AG04449 (cell line): ENCODE data around the gene LYPD6.

Experiments used
- CTCF ChIA-PET: fragments of 350-600 bp; formaldehyde crosslinking; extraction: SDS; loops from one replicate; lab custom pipeline; 2021; ENCODE audit warnings: antibody characterized with exemption; lab: Yijun Ruan, JAX
- POLR2A ChIA-PET: fragments of 400-600, 350-600 bp; formaldehyde crosslinking; extraction: SDS; loops from one replicate; lab custom pipeline; 2020; ENCODE audit warnings: antibody characterized with exemption, inconsistent platforms; lab: Yijun Ruan, JAX
- DNase-seq: peaks from one replicate; pipeline ENCODE4 v3.0.0-alpha.2; 2010; ENCODE audit warnings: low read depth, low spot score
- H3K4me3 ChIP-seq: 2 replicates; pipeline ENCODE4 v1.5.1; 2011; ENCODE audit warnings: low read depth, mild to moderate bottlenecking, control low read depth, low read length
- CTCF ChIP-seq: IDR thresholded peaks from one replicate; pipeline ENCODE4 v1.5.1; 2011; ENCODE audit warnings: mild to moderate bottlenecking, moderate library complexity, low read length, control low read depth, inconsistent platforms; ENCODE audit not compliant: insufficient read depth; ENCODE audit errors: missing control alignments

The LYPD6 gene

GRCh38 chr2:149387411-149387810 lies 57.0 kb downstream of the LYPD6 start:
- no peak for TF ChIP-seq CTCF
- ChIA-PET CTCF (no interaction called here), POLR2A (no interaction called here)
- no peak overlapping the region for H3K4me3 ChIP-seq
- no peak for DNase-seq

GRCh38 chr2:149388120-149388816 lies 57.9 kb downstream of the LYPD6 start:
- POLR2A ChIA-PET, result no interaction called here
- CTCF ChIA-PET, result interaction anchor here (0.9 to 1.2 kb wide), 4 partner anchors 8 to 173 kb away, joined by 3 to 5 read pairs (median 4); no protein-coding TSS in a partner anchor

GRCh38 chr2:149389506-149390167 lies 59.2 kb downstream of the LYPD6 start:
- POLR2A ChIA-PET, result no interaction called here
- CTCF ChIA-PET, result interaction anchor here (1.1 to 1.2 kb wide), 2 partner anchors 10 to 13 kb away, joined by 4 to 5 read pairs; no protein-coding TSS in a partner anchor
- no peak for DNase-seq
- no peak overlapping the region for H3K4me3 ChIP-seq
- no peak for TF ChIP-seq CTCF

More at GRCh38 chr2:149388120-149388816, 57.9 kb downstream of the LYPD6 start:
- no peak for TF ChIP-seq CTCF
- DNase-seq, result no peak
- H3K4me3 ChIP-seq, result no peak overlapping the region

GRCh38 chr2:149393614-149394013 lies 63.2 kb downstream of the LYPD6 start:
- no peak overlapping the region for H3K4me3 ChIP-seq
- DNase-seq, result no peak
- no peak for TF ChIP-seq CTCF
- POLR2A ChIA-PET, result no interaction called here
- CTCF ChIA-PET, result interaction anchor here (1.3 kb wide), 1 partner anchor 24 kb away, joined by 3 read pairs; no protein-coding TSS in a partner anchor

GRCh38 chr2:149394864-149395263 lies 64.5 kb downstream of the LYPD6 start:
- ChIA-PET CTCF (no interaction called here), POLR2A (no interaction called here)
- H3K4me3 ChIP-seq, result no peak overlapping the region
- no peak for DNase-seq
- TF ChIP-seq CTCF, result no peak

- no peak for TF ChIP-seq CTCF
- ChIA-PET CTCF (interaction anchor here (0.7 kb wide), 1 partner anchor 383 kb away, joined by 3 read pairs; no protein-coding TSS in a partner anchor), POLR2A (no interaction called here)
- H3K4me3 ChIP-seq, result no peak overlapping the region
- DNase-seq, result no peak
Observed at GRCh38 chr2:149399934-149400615, 69.7 kb downstream of the LYPD6 start.
